NCI-H1930 (cell line): ENCODE data around the gene KCNK10.

ENCODE experiments used
- DNase-seq, 2 experiments: peaks; one replicate each; lab custom pipeline; 2025; lab: John Stamatoyannopoulos, UW

The KCNK10 gene

DNA sequence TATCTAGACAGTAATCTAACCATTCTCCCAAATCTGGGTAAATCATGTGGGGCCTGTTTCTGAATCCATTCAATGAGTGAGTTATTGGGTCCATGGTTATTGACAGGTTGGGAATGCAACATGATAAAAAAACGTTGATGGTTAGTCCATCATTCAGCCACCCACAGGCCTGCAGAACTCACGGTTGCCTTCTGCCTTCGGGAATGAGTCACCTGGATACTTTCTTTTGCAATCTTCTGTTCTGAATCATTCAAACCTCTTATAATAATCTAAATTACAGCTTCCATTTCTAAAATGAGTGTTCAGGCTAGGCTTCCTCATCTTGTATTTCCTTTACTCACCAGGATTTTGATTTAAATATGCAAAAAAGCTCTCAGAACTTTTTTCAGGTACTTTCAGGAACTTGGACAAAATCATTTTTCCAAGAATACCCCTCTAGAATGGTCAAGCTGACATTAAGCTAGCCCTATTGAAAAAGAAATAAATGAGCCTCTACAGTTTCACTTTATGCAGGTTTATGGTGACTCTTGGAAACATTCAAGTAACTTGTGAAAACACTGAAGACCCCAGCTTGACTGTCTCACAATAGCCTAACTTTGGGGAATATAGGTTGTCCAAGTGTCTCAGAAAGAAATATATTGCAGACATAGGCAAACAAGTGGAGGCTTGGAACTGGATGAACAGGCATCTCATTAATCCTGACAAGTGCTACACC lies 94.4 kb downstream of the KCNK10 start:
- no peak for DNase-seq

DNA sequence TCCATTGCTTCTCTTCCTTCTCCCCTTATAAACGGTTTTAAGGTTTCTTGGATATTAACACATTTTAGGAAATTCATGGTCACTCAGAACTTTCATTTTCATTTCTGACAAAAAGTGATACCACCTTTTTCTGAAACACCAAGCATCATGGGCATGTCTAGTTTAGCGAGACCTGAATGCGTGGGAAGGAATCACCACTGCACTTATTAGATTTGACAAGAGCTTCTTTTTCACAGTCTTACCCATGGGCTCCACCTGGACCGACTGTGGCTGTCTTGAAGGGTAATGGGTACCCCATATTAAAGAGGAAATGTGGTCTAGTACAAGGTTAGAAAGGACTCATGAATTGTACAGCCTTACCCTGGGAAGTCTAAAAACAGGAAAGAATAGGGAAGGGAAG lies 95.4 kb downstream of the KCNK10 start:
- DNase-seq, result no peak

DNA sequence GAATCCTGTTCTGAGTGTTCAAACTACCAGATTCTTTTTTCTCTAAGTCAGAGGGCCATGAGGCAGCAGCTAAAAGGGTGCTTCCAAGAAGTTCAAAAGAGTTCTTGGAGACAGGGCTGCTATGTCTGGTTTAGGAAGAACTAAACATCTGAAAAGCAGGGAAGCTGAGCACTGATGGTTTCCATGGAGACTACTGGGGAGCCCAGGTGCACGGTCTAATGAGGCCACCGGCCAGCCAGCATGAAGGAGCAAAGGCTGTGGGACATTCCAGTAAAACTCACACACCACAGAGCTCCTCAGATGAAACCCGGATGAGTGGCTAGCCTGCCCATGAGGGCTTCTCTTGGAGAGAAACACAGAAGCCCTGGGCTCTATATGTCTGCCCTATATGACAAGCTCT lies 97.3 kb downstream of the KCNK10 start:
- no peak for DNase-seq

DNA sequence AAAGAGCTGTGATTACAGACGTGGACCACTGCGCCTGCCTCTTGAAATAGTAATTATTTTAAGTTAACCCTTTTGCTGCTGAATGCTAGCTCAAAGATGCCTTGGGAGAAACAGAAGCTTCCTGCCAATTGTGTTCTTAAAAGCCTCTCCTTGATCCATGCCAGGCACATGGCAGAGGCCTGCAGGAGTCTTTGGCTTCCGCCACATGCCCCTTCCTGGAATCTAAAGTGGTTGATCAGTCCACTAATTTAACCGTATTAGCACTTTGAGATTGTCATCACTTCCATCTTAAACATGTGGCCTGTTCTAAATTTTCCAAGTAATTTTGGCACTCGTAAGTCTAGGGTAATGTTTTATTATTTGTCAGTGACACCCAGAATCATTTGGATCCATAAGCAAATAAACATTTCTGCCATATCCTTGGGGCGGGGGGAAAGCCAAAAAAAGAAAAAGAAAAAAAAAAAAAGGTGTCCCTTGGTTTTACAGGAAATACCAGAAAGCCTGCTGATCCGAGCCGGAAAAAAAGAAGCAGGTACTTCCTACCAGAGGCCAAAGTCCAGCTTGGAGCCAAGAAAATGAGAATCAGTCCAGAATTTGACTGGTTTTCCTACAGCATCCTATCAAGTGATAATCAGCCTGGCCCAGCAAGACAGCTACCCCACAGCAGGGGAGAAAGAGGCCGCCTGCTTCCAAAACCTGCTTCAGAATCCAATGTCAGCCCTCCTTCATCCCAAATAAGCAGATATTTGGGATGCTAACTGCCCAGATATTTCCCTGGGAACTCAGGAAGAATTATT lies 104.8 kb downstream of the KCNK10 start:
- DNase-seq, result no peak

DNA sequence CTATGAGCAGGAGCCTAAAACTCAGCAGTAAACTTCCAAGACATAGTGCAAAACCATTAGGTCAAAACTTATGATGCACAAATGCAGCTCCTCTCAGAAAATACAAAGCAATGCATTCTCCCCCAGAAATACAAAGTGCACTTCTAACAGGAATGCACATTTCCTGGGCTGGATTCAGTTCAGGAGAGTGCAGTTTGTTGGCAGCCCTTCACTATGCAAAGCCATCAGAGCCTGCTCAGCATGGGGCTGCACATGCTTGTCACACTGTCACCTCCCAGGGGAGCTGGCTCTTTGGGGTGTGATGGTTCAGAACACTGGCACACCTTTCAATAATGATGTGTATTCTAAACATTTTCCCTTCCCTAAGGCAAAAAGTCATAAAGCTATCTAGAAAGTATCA lies 110.4 kb downstream of the KCNK10 start:
- DNase-seq, result no peak

DNA sequence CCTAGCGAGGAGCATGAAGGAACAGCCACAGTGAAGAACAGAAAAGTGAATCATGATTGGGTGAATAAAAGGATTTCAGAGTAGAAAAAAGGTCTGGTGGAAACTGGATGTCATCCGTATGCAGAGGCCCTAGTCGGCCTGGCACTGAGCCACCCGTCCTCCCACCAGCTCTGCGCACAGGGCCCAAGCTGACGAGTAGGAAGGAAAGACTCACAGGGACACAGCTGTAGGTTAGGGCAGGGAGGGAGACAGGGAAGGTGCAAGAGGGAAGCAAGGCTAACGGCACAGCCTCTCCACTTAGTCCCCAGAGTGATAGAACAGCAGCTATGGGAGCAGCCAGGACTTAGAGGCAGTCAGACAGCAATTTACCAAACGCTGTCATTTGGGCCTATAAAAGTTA lies 112.6 kb downstream of the KCNK10 start:
- no peak for DNase-seq

DNA sequence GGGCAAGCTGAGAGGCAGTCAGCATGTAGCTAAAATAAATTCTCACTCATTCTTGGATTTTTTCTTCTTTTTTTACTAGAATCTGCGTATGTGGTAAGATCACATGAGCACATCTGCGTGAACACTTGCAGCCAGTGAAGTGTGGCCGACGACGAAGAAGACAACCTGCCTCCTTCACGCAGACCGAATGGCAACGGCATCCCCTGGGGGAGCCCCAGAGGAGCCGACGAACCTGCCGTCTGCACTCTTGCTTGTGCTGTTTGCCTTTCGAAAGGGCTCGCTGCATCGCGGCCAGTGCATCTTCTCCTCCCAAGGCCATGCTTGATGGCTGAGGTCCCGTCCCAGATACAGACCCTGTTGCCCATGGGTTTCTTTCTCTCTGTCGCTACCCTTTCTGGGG lies 113.8 kb downstream of the KCNK10 start:
- DNase-seq, result no peak

DNA sequence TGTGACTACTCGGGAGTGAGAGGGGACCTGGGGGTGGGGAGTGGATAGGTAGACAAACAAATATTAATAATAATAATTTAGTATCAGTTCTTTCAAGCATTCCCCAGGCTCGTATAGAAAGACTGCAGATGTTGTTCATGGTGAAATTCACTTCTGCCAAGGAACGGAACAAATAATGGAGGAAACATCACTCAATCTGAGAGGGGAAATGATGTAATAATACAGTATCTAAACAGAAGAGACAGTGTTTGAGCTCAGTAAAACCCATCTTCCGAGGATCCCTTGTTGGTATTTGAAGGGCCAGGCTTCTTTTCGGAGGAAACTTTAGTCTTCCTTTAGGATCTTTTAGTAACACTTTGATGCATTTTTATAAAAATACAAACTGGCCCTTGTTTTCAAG lies 114.2 kb downstream of the KCNK10 start:
- no peak for DNase-seq

DNA sequence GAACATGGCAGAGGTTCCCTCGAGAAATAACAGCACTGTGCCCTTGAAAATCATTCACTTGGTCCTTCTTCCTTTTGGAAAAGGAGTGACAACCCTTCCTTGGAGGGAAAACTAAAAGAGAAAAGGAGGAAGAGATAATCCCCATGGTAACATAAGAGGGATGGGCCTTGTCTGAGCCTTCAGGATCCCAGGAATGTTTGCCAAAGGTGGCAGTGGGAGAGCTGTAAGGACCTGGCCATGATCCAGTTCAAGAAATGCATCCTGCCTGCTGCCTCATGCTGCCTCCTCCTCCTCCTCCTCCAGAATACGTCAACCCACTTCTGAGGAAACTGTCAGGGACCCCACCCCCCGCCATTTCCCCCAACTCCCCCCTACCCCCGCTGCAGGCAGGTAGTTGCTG lies 118.8 kb downstream of the KCNK10 start:
- no peak for DNase-seq

DNA sequence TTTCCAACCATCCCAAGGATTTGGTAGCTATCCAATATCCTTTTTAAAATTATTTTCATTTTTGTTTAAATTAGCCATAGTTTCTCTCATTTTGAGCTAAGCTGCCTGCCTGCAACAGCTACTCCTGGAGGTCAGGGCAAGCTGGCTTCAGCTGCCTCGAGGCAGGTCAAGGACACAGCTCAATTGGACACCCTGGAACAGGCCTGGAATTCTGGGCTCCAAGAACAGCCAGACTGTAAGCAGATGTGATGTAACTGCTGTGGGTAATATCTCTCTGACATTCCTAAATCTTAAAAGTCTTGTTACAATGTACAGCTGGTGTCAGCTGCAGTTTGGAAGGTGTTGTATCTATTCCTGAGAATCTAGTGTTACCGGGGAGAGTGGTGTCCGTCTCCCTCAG lies 119.8 kb downstream of the KCNK10 start:
- DNase-seq, result no peak

DNA sequence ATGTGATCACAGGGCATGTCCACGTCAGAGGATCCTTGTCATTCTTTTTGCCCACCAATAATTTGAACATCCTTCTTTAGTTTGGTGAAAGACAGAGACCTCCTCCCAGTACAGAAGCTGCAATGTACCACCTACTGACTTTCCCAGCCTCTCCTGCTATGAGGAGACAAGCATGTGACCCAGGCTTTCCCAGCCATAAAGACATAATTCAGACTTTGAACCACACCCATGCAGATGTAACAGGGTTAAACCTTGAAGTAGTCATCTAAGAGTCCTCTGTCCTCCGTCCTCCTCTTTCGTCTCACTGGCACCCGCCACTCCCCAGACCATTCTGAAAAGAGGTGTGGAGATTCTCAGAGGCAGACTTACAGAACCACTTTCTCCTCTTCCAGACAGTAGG lies 120.8 kb downstream of the KCNK10 start:
- DNase-seq, result no peak

DNA sequence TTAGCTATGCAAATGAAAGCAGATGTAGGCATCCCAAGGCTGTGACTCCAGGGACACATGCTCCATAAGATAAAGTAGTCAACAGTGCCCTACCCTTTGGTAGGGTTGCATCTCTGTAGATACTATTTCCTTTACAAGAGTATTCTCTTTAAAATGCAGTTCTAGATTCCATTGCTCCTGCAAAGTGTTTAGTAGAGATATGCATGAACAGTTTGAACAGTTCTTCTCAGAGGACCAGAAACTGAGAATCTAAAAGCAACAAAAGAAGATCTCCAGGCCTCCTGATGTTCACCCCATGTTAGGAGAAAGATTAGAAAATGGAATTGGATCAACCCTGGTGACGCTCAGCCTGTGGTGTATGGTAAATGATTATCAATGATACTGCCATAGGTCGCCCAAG lies 121.2 kb downstream of the KCNK10 start:
- DNase-seq, result no peak

DNA sequence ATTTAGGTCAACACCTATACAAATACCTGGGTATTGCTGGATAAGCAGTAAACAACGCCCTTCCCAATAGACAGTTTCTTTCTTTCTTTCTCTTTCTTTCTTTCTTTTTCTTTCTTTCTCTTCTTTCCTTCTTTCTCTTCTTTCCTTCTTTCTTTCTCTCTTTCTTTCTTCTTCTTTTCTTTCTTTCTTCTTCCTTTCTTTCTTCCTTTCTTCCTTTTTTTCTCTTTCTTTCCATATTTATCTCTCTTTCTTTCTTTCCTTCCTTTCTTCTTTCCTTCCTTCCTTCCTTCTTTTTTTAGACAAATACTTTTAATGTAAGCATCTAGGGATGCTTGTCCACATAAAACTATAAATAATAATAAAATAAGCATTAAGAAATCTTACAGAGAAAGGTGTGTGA lies 123.2 kb downstream of the KCNK10 start:
- no peak for DNase-seq

DNA sequence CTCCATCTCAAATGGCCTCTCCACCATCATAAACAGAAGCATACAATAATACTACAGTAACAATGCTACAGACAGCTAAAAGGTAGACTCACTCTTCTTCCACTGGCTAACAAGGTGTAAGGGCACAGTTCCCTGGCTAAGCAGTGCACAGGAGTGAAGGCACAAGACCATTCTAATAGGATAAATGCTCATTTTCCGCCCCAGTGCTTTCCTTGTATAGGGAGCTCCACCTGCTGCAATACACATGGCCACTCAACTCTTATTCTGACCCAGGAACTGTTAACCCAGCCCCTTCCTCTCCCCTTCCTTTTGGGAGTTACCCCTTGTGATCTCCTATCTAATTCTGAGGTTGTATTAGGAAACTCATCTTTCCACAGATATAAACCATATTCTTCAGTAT lies 124.6 kb downstream of the KCNK10 start:
- peak; percentile 10 to 38 for DNase-seq

DNA sequence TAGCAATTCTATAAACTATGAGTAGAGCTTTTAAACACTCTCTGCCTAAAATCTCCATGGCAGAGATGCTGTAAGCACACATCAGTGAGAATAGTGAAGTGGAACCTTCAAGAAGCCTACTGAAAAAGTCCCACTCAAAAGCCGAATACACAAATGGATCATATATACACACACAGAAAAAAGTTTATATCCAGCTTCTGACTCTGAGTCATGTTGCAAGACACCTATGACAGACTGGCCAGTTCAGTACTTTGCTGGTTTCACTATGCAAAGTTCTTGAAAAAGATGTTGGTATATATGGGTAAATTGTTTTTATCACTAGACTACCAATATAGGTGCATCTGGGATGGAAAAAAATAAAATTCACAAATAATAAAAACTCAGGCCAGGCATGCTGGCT lies 126.1 kb downstream of the KCNK10 start:
- no peak for DNase-seq

DNA sequence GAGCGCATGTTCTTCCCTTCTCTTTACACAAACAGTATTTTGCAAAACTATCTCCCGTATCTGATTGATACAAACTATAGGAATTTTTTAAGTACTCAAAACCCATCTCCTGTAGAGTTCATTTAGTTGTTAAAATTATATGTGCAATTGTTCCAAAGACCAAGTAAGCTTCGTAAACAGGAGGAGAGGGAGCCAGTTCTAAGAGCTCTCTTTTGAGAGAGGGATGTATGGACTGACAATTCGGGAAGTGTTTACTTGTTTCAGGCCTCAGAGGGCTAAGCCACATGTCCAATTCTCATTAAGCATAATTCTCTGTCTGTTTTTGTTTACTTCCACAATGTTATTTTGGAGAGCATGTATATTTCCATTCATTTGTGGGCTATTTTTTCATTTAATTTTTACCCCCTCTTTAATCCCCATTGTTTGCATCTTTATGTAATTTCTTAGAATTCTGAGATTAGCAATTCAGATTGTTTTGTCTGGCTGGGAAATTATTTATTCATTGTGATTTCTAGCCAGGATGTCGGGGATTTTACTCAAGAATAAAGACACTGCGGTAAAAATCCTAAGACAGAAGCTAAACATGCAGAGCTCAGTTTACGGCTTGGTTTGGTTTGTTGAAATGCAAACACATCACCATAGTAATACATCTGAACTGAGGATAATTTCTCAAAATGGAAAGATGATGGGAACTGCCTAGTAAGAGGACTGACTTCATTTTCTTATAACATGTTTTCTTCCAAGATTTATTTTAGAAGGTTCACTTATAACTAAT lies 126.8 kb downstream of the KCNK10 start:
- DNase-seq, result no peak

DNA sequence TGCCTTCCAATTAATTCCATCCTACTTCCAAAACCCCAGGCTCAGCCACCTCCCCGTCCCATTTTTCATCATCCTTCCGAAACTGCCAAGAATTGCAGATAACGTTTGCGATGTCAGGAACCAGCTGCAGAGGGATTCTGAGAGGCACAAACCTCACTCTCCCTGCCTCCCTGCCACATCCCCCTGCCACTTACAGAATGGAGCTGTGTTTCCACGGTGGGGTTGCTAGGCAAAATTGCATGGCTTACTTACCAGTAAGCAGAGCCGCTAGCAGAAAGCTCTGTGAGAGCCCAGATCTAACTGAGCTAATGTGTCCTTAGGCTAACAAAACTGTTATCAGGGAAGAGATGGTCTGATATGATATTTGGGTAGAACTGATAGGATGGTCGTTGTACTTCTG lies 127.4 kb downstream of the KCNK10 start:
- no peak for DNase-seq

DNA sequence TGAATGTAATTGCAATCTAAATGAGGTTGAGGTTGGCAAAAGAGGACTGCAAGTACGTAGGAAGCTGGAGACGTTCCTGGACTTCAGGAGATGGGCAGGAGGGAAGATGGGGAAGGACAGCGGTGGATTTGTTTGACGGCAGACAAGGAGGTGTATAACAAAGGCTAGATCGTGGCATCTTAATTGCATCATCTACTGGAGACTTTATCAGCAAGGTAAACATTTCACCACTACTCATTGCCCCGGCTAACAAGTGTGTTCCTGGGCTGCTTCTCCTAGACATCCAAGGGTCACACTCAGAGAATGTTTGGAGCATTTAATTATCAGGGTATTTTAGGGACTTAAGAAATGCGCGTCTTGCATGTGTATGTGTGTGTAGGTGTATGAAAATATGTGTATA lies 128.5 kb downstream of the KCNK10 start:
- no peak for DNase-seq

DNA sequence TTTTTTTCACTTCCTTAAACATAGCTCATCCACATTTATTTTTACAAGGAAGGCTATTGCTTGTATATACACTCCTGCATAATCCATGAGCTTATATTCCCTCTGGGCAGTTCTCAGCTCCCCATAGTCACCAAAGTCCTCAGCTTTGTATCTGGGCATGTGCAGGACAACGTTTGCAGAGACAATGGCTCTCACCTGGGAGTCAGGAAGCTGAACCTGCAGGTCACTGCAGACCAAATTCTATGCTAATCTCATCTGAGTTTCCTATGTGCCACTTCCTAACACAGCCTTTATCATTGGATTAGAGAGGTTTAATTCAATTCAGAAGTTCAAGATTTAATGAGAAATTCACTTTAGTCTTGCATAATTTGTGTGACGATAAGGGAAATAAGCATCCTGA lies 131.5 kb downstream of the KCNK10 start:
- no peak for DNase-seq

DNA sequence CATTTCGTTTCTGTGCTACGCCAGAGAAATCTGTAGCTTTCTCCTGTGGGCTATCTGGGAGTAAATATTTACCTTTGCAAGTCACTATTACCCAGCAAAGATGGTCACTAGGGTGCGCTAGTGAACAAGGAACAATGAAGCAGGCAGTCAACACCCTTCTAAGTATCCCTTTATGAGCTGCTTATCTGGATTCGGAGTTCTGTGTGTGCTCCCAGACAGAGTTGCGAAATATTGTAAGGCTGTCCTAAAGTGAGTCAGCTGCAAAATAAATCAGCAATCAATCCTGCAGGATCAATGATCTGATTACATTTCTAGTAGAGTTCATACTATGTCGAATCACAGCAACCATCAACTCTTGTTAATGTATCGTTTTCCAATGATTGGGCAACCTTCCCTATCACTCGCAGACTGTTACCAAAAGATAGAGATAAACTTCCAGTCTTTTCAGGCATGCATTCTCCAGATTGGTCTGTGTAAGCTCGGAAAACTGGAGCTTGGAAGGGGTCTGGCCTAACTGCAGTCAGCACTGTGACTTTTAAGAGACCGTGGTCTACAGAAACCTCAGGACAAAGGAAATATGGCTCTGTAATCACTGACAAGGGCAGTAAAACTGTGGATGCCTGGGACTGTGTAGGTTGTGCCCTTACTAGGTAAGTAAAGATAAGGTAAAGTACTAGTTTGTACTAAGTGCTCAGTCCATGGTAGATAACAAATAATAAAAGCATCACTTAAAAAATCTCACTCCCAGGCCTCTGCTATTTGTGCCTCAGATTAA lies 133.5 kb downstream of the KCNK10 start:
- peak; percentile 7 to 35 for DNase-seq

DNA sequence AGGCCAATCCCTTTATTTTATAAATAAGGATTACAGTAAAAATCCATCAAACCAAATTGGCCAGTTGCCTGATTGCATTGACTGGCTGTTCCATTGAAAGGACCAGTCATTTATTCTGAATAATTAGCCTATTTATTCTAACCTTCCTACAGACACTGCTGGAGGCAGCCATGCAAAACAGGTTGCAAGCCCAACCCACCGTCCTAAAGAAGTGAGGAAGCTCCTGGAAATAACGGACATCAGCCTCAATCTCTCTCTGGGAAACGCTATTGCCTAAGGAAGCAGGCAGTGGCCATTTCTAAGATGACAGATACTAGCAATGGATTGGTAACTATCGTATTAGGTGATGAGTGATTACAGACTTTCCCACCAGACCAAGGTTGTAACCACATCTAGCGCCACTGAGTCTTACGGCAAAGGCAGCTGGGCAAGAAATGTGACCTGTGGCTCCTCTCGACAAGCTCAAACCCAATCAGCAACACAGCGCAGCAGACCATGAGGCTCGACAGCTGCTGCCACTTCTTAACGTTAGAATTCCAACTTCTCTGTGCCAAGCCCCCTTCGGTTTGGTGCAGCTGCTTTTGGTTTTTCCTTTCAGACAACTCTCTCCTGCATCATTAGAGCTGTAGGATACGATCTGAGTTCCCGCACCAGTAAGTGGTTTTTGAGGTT lies 134.2 kb downstream of the KCNK10 start:
- no peak for DNase-seq

DNA sequence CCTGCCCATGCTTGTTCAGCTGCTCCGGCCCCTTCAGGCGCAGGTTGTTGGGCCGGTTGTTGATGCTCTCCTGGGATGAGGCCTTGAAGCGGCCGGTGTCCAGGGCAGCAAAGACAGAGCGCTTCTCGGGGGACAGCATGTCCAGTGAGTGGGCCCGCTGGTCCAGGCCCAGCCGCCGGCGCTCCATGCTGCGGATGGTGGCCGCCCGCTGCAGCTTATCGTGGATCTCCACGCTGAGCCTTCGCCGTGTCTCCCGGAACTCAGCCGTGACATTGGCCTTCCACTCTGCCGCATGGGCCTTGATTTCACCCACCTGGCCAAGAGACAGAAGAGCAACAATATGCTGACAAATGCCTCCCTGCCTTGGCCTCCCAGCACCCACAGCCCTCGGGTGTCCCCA lies 137.2 kb downstream of the KCNK10 start:
- no peak for DNase-seq
